HL-60 (cell line): ENCODE data around the gene AIFM1.

Source experiments
- DNase-seq, 2 experiments: peaks; one replicate each; pipeline ENCODE4 v3.0.0-alpha.2; 2010 to 2020; ENCODE audit warnings: low read depth in 1 of 2, low spot score in 1 of 2
- H3K27ac ChIP-seq: fragments of 250-450 bp; sonication (Bioruptor Pico); replicated peaks from 2 replicates; pipeline ENCODE4 v1.5.1; 2020; ENCODE audit warnings: mild to moderate bottlenecking, moderate library complexity
- H3K27me3 ChIP-seq: fragments of 250-450 bp; sonication (Bioruptor Pico); 2 replicates; pipeline ENCODE4 v1.5.1; 2021; ENCODE audit warnings: mild to moderate bottlenecking, moderate library complexity; ENCODE audit not compliant: insufficient read depth, poor library complexity, severe bottlenecking
- H3K4me3 ChIP-seq: replicated peaks from 2 replicates; pipeline ENCODE4 v1.5.1; 2011; ENCODE audit warnings: mild to moderate bottlenecking, control low read depth, low read length; ENCODE audit not compliant: insufficient read depth
- GABPA ChIP-seq: IDR thresholded peaks from 2 replicates; pipeline ENCODE4 v1.6.1; 2012; ENCODE audit warnings: low read depth
- POLR2AphosphoS5 ChIP-seq: IDR thresholded peaks from 2 replicates; pipeline ENCODE4 v1.6.1; 2012; ENCODE audit warnings: low read depth
- REST ChIP-seq: IDR thresholded peaks from 2 replicates; pipeline ENCODE4 v1.6.1; 2012; ENCODE audit warnings: low read depth; ENCODE audit not compliant: insufficient replicate concordance
- SPI1 ChIP-seq: IDR thresholded peaks from 2 replicates; pipeline ENCODE4 v1.6.1; 2012; ENCODE audit warnings: low read depth, mild to moderate bottlenecking, borderline replicate concordance
- TF ChIP-seq, protein P1 (sequence below): IDR thresholded peaks from one replicate; pipeline ENCODE4 v1.5.1; 2011; ENCODE audit warnings: low read length, control low read depth, inconsistent platforms; ENCODE audit not compliant: insufficient read depth

AIFM1 gene

GRCh38 chrX:130170752-130171445 is 5.3 kb upstream of the AIFM1 start:
- peak overlapping the region; percentile 52 for H3K4me3 ChIP-seq
- peak overlapping the region; percentile 80 for H3K27ac ChIP-seq
- TF ChIP-seq SPI1, result no peak
- no peak for TF ChIP-seq GABPA
- TF ChIP-seq, protein P1, sequence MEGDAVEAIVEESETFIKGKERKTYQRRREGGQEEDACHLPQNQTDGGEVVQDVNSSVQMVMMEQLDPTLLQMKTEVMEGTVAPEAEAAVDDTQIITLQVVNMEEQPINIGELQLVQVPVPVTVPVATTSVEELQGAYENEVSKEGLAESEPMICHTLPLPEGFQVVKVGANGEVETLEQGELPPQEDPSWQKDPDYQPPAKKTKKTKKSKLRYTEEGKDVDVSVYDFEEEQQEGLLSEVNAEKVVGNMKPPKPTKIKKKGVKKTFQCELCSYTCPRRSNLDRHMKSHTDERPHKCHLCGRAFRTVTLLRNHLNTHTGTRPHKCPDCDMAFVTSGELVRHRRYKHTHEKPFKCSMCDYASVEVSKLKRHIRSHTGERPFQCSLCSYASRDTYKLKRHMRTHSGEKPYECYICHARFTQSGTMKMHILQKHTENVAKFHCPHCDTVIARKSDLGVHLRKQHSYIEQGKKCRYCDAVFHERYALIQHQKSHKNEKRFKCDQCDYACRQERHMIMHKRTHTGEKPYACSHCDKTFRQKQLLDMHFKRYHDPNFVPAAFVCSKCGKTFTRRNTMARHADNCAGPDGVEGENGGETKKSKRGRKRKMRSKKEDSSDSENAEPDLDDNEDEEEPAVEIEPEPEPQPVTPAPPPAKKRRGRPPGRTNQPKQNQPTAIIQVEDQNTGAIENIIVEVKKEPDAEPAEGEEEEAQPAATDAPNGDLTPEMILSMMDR, result no peak
- no peak for TF ChIP-seq POLR2AphosphoS5
- TF ChIP-seq REST, result no peak
- no peaks in the 10 kb centered on the region for H3K27me3 ChIP-seq
- DNase-seq, result peak; percentile 36 to 62

DNA sequence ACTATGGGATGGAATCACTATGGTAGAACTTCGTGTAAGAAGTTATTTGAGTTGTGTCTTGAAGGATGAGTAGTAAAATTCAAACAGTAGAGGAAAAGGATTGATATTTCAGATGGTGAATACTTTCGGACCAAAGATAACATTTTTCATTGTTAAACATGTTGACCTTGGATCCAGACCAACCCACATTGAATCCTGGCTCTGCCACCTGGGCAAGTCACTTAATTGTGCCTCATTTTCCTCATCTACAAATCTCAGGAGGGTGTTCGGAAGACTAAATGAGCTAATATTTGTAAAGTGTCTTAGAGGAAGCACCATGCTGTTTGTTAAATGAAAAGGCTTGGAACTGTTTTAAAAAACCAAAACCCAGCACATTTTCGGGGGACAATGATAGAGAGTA is 1.4 kb upstream of the AIFM1 start:
- TF ChIP-seq, protein P1, result no peak
- no peak for TF ChIP-seq POLR2AphosphoS5
- no peak for TF ChIP-seq GABPA
- no peak for TF ChIP-seq SPI1
- TF ChIP-seq REST, result no peak
- Histone ChIP-seq H3K27me3 (no peaks in the 10 kb centered on the region), H3K4me3 (peak overlapping the region; percentile 60; the same call in 1 of the 2 replicates), H3K27ac (no peak overlapping the region)
- DNase-seq, result no peak

DNA sequence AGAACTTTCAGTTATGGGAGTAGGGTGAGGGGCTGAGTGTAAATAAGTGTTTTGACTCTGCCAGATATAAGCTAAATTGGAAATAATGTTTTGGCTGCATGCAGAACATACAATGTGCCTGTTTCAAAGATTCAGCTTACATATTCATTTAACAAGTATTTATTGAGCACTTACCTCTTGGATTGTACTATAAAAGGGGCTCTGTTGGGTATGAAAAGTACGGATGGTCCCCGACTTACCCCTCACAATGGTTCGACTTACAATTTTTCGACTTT is 799 bp upstream of the AIFM1 start:
- Histone ChIP-seq H3K4me3 (peak overlapping the region; percentile 60), H3K27me3 (no peaks in the 10 kb centered on the region), H3K27ac (peak overlapping the region; percentile 84)
- DNase-seq, result no peak
- TF ChIP-seq REST (no peak), GABPA (no peak), SPI1 (no peak), POLR2AphosphoS5 (no peak)
- TF ChIP-seq, protein P1, result no peak
